ENCODE data around the gene SPHK2. TPM values are rescaled to one million over a fixed set of nuclear protein-coding genes. Genes with fewer than 3 reads are reported as not detected.

Gene SPHK2
- total and polyA plus RNA-seq, 12 donors = 4.3 to 29.9 (median 16.8) TPM

- WGBS, 4 donors = 76 to 90% (median 82%) methylated on average over 4 to 21 of the region's 21 CpGs
- H3K4me1 ChIP-seq (replicated peaks in 1 of 2) = no peaks in the 10 kb centered on the region
- H3K9me3 ChIP-seq (replicated peaks in 1 of 3) = no peaks in the 10 kb centered on the region
- DNase-seq = peak in 1 of 7 donors; percentile 13
- no peaks in the 10 kb centered on the region for H3K36me3 ChIP-seq (replicated peaks in 1 of 2)
- H3K27ac ChIP-seq = no peak overlapping the region
- no peak for TF ChIP-seq CTCF (IDR thresholded peaks at IDR 0.05)
- TF ChIP-seq POLR2A (IDR thresholded peaks at IDR 0.05) = no peak
- intact Hi-C loops (cut with DNase I) = no loop called here
- H3K27me3 ChIP-seq = no peaks in the 10 kb centered on the region
- no peak overlapping the region for H3K4me3 ChIP-seq
Observed at GRCh38 chr19:48600679-48601417, 18.5 kb upstream of the SPHK2 start.

- no peak for DNase-seq
- WGBS, 4 donors = 71 to 85% (median 78%) methylated on average over 5 to 9 of the region's 9 CpGs
- no peak overlapping the region for H3K4me3 ChIP-seq
- H3K27ac ChIP-seq = no peak overlapping the region
- H3K36me3 ChIP-seq (replicated peaks in 1 of 2) = no peaks in the 10 kb centered on the region
- H3K27me3 ChIP-seq = no peaks in the 10 kb centered on the region
- intact Hi-C loops (cut with DNase I) = no loop called here
- H3K9me3 ChIP-seq (replicated peaks in 1 of 3) = no peaks in the 10 kb centered on the region
- H3K4me1 ChIP-seq (replicated peaks in 1 of 2) = no peaks in the 10 kb centered on the region
- no peak for TF ChIP-seq POLR2A (IDR thresholded peaks at IDR 0.05)
- no peak for TF ChIP-seq CTCF (IDR thresholded peaks at IDR 0.05)
Observed at GRCh38 chr19:48603001-48603400, 16.3 kb upstream of the SPHK2 start.

GRCh38 chr19:48603449-48603848, 15.9 kb upstream of the SPHK2 start:
- no peak overlapping the region for H3K27ac ChIP-seq
- no peaks in the 10 kb centered on the region for H3K27me3 ChIP-seq
- H3K4me1 ChIP-seq (replicated peaks in 1 of 2) = no peaks in the 10 kb centered on the region
- 85 to 89% (median 87%) methylated on average over 31 to 39 of the region's 39 CpGs; no CpG with 5 or more reads in 1 of the 4 donors for WGBS, 4 donors
- no peak for DNase-seq
- no peaks in the 10 kb centered on the region for H3K36me3 ChIP-seq (replicated peaks in 1 of 2)
- no peaks in the 10 kb centered on the region for H3K9me3 ChIP-seq (replicated peaks in 1 of 3)
- intact Hi-C loops (cut with DNase I) = no loop called here
- H3K4me3 ChIP-seq = no peak overlapping the region
- TF ChIP-seq POLR2A (IDR thresholded peaks at IDR 0.05) = no peak

GRCh38 chr19:48603850-48604249, 15.5 kb upstream of the SPHK2 start:
- Histone ChIP-seq H3K4me1 (replicated peaks in 1 of 2) (no peaks in the 10 kb centered on the region), H3K27ac (no peak overlapping the region), H3K4me3 (no peak overlapping the region), H3K36me3 (replicated peaks in 1 of 2) (no peaks in the 10 kb centered on the region), H3K27me3 (no peaks in the 10 kb centered on the region), H3K9me3 (replicated peaks in 1 of 3) (no peaks in the 10 kb centered on the region)
- intact Hi-C loops (cut with DNase I) = no loop called here
- no peak for TF ChIP-seq CTCF (IDR thresholded peaks at IDR 0.05)
- TF ChIP-seq POLR2A (IDR thresholded peaks at IDR 0.05) = no peak
- 57 to 91% (median 82%) methylated on average over 1 to 9 of the region's 9 CpGs for WGBS, 4 donors
- DNase-seq = no peak

All from adrenal gland (tissue), 12 donors.